ENCODE data around the gene MCU. TPM values are rescaled to one million over a fixed set of nuclear protein-coding genes. Genes with fewer than 3 reads are reported as not detected.

Gene MCU
- total and polyA plus RNA-seq, 2 donors (not counting 1 experiment from before 2014, with no cell fraction given) = 11.7 to 21.1 TPM

DNA sequence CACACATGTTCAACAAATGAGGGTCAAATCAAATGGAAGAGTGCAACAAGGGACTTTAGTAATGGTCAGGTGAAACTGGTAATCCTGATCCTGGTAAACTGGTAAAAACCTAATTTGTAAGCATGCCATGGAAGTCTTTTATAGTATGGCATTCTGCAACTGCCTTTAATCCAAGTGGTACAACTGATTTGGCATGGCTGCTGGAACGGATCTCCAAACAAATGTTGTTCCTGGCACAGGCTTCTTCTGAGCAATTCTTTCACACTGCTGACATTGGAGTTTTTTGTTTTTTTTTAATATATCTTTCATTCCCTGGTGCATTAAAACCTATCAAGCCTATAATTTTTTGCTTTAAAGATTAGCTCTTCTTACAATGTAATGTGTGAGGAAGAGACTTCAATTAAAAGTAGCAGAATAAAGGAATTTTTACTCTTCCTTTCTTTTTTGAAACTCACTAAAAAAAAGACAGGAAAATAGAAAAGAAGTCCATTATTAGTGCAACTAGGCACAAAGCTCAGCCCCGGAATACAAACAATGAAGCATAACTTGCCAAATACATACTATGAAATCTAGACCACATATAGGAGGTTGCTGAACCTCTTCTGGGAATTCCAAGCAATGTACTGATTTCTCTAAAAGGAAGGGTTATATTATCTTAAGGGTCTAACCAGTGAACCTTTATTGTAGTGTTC, 122.3 kb downstream of the MCU start:
- Mint-ChIP-seq H3K27me3 (no peaks in the 10 kb centered on the region), H3K27ac (no peak overlapping the region), H3K4me1 (peaks cover 7% of the 10 kb centered on the region), H3K4me3 (no peak overlapping the region), H3K9me3 (ENCODE audit: insufficient read depth) (no peaks in the 10 kb centered on the region)
- no peak overlapping the region for H3K4me2 ChIP-seq (replicated peaks; ENCODE audit: low read depth, low read length, poor library complexity, severe bottlenecking)
- H3K27me3 ChIP-seq (replicated peaks in 1 of 4; ENCODE audit: control extremely low read depth in 1 of 4, control insufficient read depth in 3 of 4, insufficient read depth in 4 of 4, low read length in 3 of 4) = no peaks in the 10 kb centered on the region
- H3K4me1 ChIP-seq (ENCODE audit: control insufficient read depth in 2 of 2, insufficient read depth in 2 of 2, low read length in 2 of 2) = no peaks in the 10 kb centered on the region
- no peak overlapping the region for H3K9ac ChIP-seq (ENCODE audit: low read length)
- no peak overlapping the region for H2AFZ ChIP-seq (ENCODE audit: insufficient read depth, low read depth, low read length, poor library complexity, severe bottlenecking)
- CTCF ChIA-PET = interaction anchor here (2.7 kb wide), 1 partner anchor 19 kb away, joined by 8 read pairs; no protein-coding TSS in a partner anchor
- intact Hi-C loops (cut with micrococcal nuclease) = no loop called here
- POLR2A ChIA-PET = no interaction called here
- no peak for ATAC-seq (ENCODE audit: low read depth)
- WGBS (ENCODE audit: insufficient coverage) = no CpG with 5 or more reads among the region's 2 CpGs
- H4K20me1 ChIP-seq (ENCODE audit: control insufficient read depth, insufficient read depth, low read length, poor library complexity, severe bottlenecking) = no peaks in the 10 kb centered on the region
- H3K9me3 ChIP-seq (ENCODE audit: control extremely low read depth in 1 of 3, control insufficient read depth in 2 of 3, insufficient read depth in 1 of 3, low read length in 2 of 3) = no peaks in the 10 kb centered on the region
- no peak for TF ChIP-seq EZH2 (IDR thresholded peaks at IDR 0.05; ENCODE audit: borderline replicate concordance, insufficient read depth, low read depth, low read length, poor library complexity, severe bottlenecking)
- TF ChIP-seq, protein P1, sequence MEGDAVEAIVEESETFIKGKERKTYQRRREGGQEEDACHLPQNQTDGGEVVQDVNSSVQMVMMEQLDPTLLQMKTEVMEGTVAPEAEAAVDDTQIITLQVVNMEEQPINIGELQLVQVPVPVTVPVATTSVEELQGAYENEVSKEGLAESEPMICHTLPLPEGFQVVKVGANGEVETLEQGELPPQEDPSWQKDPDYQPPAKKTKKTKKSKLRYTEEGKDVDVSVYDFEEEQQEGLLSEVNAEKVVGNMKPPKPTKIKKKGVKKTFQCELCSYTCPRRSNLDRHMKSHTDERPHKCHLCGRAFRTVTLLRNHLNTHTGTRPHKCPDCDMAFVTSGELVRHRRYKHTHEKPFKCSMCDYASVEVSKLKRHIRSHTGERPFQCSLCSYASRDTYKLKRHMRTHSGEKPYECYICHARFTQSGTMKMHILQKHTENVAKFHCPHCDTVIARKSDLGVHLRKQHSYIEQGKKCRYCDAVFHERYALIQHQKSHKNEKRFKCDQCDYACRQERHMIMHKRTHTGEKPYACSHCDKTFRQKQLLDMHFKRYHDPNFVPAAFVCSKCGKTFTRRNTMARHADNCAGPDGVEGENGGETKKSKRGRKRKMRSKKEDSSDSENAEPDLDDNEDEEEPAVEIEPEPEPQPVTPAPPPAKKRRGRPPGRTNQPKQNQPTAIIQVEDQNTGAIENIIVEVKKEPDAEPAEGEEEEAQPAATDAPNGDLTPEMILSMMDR (IDR thresholded peaks at IDR 0.05) = no peak
- no peak for DNase-seq
- no peaks in the 10 kb centered on the region for H3K79me2 ChIP-seq (ENCODE audit: control insufficient read depth, insufficient read depth, low read length)
- no peak overlapping the region for H3K4me3 ChIP-seq (ENCODE audit: control extremely low read depth in 1 of 5, extremely low read depth in 1 of 5, insufficient read depth in 1 of 5, low read depth in 2 of 5, low read length in 4 of 5)
- no peaks in the 10 kb centered on the region for H3K36me3 ChIP-seq (replicated peaks in 1 of 2; ENCODE audit: control extremely low read depth in 1 of 2, control insufficient read depth in 1 of 2, extremely low read depth in 1 of 2, insufficient read depth in 2 of 2, low read length in 1 of 2)
- no peak overlapping the region for H3K27ac ChIP-seq (ENCODE audit: low read length in 2 of 2)

- DNase-seq (no peak), ATAC-seq (ENCODE audit: low read depth) (no peak)
- no peaks in the 10 kb centered on the region for H3K9me3 ChIP-seq (ENCODE audit: control extremely low read depth in 1 of 3, control insufficient read depth in 2 of 3, insufficient read depth in 1 of 3, low read length in 2 of 3)
- H4K20me1 ChIP-seq (ENCODE audit: control insufficient read depth, insufficient read depth, low read length, poor library complexity, severe bottlenecking) = no peaks in the 10 kb centered on the region
- no peak overlapping the region for H2AFZ ChIP-seq (ENCODE audit: insufficient read depth, low read depth, low read length, poor library complexity, severe bottlenecking)
- H3K9ac ChIP-seq (ENCODE audit: low read length) = no peak overlapping the region
- peaks cover 7% of the 10 kb centered on the region for H3K4me1 Mint-ChIP-seq
- CTCF ChIA-PET = interaction anchor here (2.7 kb wide), 1 partner anchor 17 kb away, joined by 8 read pairs; no protein-coding TSS in a partner anchor
- no peak for TF ChIP-seq EZH2 (IDR thresholded peaks at IDR 0.05; ENCODE audit: borderline replicate concordance, insufficient read depth, low read depth, low read length, poor library complexity, severe bottlenecking)
- TF ChIP-seq, protein P1 (IDR thresholded peaks at IDR 0.05) = no peak
- H3K27me3 Mint-ChIP-seq = no peaks in the 10 kb centered on the region
- no peaks in the 10 kb centered on the region for H3K9me3 Mint-ChIP-seq (ENCODE audit: insufficient read depth)
- no peaks in the 10 kb centered on the region for H3K36me3 ChIP-seq (replicated peaks in 1 of 2; ENCODE audit: control extremely low read depth in 1 of 2, control insufficient read depth in 1 of 2, extremely low read depth in 1 of 2, insufficient read depth in 2 of 2, low read length in 1 of 2)
- no peaks in the 10 kb centered on the region for H3K79me2 ChIP-seq (ENCODE audit: control insufficient read depth, insufficient read depth, low read length)
- no peak overlapping the region for H3K4me3 ChIP-seq (ENCODE audit: control extremely low read depth in 1 of 5, extremely low read depth in 1 of 5, insufficient read depth in 1 of 5, low read depth in 2 of 5, low read length in 4 of 5)
- no peak overlapping the region for H3K27ac ChIP-seq (ENCODE audit: low read length in 2 of 2)
- H3K4me3 Mint-ChIP-seq = no peak overlapping the region
- no peak overlapping the region for H3K4me2 ChIP-seq (replicated peaks; ENCODE audit: low read depth, low read length, poor library complexity, severe bottlenecking)
- H3K4me1 ChIP-seq (ENCODE audit: control insufficient read depth in 2 of 2, insufficient read depth in 2 of 2, low read length in 2 of 2) = no peaks in the 10 kb centered on the region
- no peaks in the 10 kb centered on the region for H3K27me3 ChIP-seq (replicated peaks in 1 of 4; ENCODE audit: control extremely low read depth in 1 of 4, control insufficient read depth in 3 of 4, insufficient read depth in 4 of 4, low read length in 3 of 4)
- POLR2A ChIA-PET = no interaction called here
- H3K27ac Mint-ChIP-seq = no peak overlapping the region
- intact Hi-C loops (cut with micrococcal nuclease) = no loop called here
- no CpG with 5 or more reads among the region's 1 CpG for WGBS (ENCODE audit: insufficient coverage)
These were observed 124.6 kb downstream of the MCU start for GRCh38 chr10:72816565-72816964.

Measured in B cell (primary cell).